Hematopoietic multipotent progenitor cell treated with erythropoietin and hydrocortisone succinate and interleukin-3 and kit ligand, for 15 days (in vitro differentiated cells): ENCODE results near the gene C1orf159.
"Not testable (repeated sequence)": the region's sequence is repeated elsewhere in the genome, so short reads cannot be mapped to it uniquely, and the experiment has no call there.

ENCODE experiments used
- DNase-seq: peaks from one replicate; pipeline ENCODE4 v3.0.0-alpha.2; 2015; ENCODE audit warnings: low spot score

C1orf159 gene

GRCh38 chr1:1118011-1118875, 2.4 kb upstream of the C1orf159 start:
- no peak for DNase-seq

DNA sequence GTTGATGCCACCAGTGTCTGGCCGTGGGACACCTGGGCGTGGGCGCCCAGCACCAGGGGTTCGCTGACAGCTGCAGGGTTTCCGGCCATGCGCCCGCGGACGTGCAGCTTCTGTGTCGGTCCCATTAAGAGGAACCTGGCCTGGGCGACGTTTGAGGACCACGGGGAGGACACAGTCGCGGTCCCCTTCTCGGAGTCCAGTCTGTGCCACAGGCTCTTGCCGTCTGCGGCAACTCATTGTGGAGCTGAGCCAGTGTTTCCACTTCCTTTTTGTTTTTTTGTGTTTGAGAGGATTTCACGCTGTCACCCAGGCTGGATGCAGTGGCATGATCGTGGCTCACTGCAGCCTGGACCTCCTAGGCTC, 1.6 kb upstream of the C1orf159 start:
- no peak for DNase-seq

DNA sequence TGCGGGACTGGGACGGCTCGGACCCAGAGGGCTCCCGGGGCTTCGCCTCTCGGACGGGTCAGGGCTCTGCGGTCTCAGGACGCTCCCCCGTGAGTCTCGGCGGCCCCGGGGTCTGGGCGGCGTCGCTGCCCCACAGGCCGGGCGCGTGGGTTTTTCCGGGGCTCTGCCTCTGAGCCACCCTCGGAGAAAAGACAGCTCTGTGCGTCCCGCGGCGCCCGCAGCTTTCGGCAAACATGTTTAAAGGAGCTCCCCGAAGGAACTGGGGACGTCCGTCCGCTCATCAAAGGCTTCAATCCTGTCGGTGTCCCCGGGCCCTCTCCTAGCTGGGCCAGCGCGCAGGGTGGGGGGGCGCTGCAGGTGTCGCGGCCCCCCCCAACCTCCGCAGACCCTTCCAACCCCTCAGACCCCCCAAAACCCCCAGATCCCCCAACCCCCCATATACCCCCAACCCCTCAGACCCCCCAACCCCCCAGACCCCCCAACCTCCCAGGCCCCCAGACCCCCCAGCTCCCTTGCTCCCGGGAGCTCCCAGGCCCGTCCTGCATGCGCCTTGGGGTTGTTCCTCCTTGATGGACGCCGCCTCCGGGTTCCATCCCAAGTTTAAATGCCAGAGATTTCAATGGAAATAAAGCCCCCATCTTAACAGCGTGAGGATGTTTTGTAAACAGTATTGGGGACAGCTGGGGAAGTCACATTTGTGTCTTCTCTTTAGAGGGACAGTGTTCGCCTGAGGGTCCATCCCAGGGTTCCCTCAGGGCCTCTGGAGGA, 996 bp upstream of the C1orf159 start:
- no peak for DNase-seq

DNA sequence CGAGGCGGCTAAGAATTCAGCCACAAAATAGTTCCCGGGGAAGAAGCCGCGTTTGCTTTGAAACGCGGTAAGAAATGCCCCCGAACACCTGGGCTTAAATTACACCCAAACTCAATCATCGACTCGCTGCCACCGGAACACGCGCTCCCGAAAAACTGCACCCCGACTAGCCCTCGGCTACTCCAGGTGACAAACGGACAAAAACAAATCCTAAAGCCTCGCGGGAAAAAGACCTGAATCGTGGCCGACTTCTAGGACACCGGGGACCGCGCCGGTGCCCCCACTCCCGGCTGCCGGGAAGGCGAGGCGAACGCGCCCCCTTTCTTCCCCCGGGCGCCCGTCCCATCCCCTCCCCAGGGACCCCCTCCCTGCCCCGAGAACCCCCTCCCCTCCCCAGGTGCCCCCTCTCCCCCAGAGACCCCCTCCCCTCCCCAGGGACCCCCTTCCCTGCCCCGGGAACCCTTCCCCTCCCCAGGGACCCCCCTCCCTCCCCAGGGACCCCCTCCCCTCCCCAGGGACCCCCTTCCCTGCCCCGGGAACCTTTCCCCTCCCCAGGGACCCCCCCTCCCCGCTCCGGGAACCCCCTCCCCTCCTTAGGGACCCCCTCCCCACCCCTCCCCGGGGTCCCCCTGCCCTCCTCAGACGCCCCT, 628 bp downstream of the C1orf159 start:
- no peak for DNase-seq

GRCh38 chr1:1114431-1114830, 1.5 kb downstream of the C1orf159 start:
- no peak for DNase-seq

- DNase-seq = no peak
Measured at GRCh38 chr1:1112237-1112985, 3.5 kb downstream of the C1orf159 start.

- no peak for DNase-seq
Measured at GRCh38 chr1:1111516-1112236, 4.2 kb downstream of the C1orf159 start.

DNA sequence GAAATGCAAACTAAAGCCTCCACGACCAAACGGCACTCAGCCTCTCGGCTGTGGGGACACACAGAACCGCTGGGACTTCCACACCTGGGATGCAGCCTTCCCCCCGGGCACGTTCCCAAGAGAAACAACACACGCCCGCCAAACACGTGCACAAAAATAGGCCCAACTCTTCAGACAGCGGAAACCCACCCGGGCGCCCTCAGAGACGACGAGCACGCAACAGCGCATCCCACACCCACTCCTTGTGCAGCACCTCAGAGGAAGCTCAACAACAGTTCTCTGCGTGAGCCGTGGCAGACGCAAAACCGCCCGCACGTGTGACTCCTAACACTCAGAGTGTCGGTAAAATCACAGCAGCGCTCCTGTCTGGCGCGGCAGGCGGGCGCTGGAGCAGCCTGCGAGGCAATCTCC, 5.3 kb downstream of the C1orf159 start:
- no peak for DNase-seq

- no peak for DNase-seq
Measured at GRCh38 chr1:1109743-1110142, 6.1 kb downstream of the C1orf159 start.

GRCh38 chr1:1106510-1107221, 9.2 kb downstream of the C1orf159 start:
- no peak for DNase-seq

DNA sequence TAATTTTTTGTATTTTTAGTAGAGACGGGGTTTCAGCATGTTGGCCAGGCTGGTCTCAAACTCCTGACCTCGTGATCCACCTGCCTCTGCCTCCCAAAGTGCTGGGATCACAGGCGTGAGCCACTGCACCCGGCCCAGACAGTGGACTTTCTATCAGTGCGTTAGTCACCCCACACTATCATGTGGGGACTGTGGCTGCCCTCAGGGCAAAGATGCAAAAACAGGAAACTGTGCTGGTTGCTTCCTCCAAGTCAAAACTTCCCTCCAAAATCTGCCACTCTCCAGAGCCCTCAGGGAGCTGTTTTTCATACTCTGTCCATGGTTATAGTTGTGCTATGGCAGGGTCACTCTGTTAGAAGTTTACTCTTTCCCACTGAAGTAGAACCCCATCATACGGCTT, 11.7 kb downstream of the C1orf159 start:
- DNase-seq = not testable (repeated sequence)

GRCh38 chr1:1101503-1101902, 14.4 kb downstream of the C1orf159 start:
- DNase-seq = no peak

DNA sequence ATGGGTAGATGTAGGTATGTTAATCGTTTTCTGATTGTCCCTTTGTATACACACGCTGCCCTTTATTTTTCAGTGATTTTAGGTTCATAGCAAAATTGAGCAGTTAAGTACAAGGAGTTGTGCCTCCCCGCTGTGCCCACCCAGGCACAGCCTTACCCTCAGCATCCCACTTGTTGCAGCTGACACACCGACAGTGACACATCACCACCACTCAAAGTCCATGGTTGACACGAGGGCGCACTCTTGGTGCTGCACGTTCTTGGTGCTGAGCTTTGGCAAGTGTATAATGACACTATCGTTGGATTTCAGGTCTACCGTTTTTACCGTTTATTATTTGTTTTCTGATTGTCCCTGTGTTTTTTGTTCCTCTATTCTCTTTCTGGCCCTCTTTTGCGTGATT, 15.6 kb downstream of the C1orf159 start:
- no peak for DNase-seq

GRCh38 chr1:1099506-1100183, 16.2 kb downstream of the C1orf159 start:
- no peak for DNase-seq

- no peak for DNase-seq
Measured at GRCh38 chr1:1098681-1099421, 17.0 kb downstream of the C1orf159 start.

- not testable (repeated sequence) for DNase-seq
Measured at GRCh38 chr1:1096136-1096535, 19.8 kb downstream of the C1orf159 start.

DNA sequence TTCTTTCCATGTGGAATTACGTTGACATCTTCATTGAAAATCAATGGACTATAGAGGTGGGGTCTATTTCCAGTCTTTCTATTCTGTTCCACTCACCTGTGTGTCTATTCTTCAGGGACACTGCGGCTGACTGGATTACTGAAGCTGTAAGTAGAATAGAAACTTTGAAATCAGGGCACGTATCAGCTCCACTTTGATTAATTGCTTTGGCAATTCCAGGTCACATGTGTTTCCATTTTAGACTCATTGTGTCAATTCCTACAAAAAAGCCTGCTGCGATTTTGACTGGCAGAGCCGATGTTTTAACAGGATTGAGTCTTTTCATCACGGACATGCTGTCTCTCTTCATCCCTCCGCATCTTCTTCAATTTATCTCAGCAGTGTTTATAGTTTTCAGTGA, 20.9 kb downstream of the C1orf159 start:
- no peak for DNase-seq

- DNase-seq = no peak
Measured at GRCh38 chr1:1093610-1093943, 22.3 kb downstream of the C1orf159 start.

GRCh38 chr1:1092894-1093609, 22.8 kb downstream of the C1orf159 start:
- DNase-seq = no peak
